ENCODE data around the gene PDPR.

GRCh38 chr16:70160821-70161220 is 46.7 kb downstream of the PDPR start:
- no peak for TF ChIP-seq CTCF (IDR thresholded peaks at IDR 0.05)
- TF ChIP-seq POLR2A (IDR thresholded peaks at IDR 0.05) = no peak

Measured in tibial nerve (tissue), 3 donors.